Activated naive CD8-positive, alpha-beta T cell (primary cell): ENCODE results near the gene FCN3.
"Not testable (repeated sequence)": the region's sequence is repeated elsewhere in the genome, so short reads cannot be mapped to it uniquely, and the experiment has no call there.

Experiments
- H3K27ac Mint-ChIP-seq: one replicate; pipeline ENCODE4 v1.8.0; 2021; ENCODE audit warnings: mixed read lengths
- H3K27me3 Mint-ChIP-seq: one replicate; pipeline ENCODE4 v1.8.0; 2021; ENCODE audit warnings: mixed read lengths
- H3K36me3 Mint-ChIP-seq: one replicate; pipeline ENCODE4 v1.8.0; 2021; ENCODE audit warnings: mixed read lengths
- H3K4me1 Mint-ChIP-seq: one replicate; pipeline ENCODE4 v1.8.0; 2021; ENCODE audit warnings: low read depth, mixed read lengths
- H3K4me3 Mint-ChIP-seq: one replicate; pipeline ENCODE4 v1.8.0; 2021; ENCODE audit warnings: mild to moderate bottlenecking, mixed read lengths
- H3K9me3 Mint-ChIP-seq: one replicate; pipeline ENCODE4 v1.8.0; 2021; ENCODE audit warnings: low read depth, mixed read lengths

FCN3 gene

DNA sequence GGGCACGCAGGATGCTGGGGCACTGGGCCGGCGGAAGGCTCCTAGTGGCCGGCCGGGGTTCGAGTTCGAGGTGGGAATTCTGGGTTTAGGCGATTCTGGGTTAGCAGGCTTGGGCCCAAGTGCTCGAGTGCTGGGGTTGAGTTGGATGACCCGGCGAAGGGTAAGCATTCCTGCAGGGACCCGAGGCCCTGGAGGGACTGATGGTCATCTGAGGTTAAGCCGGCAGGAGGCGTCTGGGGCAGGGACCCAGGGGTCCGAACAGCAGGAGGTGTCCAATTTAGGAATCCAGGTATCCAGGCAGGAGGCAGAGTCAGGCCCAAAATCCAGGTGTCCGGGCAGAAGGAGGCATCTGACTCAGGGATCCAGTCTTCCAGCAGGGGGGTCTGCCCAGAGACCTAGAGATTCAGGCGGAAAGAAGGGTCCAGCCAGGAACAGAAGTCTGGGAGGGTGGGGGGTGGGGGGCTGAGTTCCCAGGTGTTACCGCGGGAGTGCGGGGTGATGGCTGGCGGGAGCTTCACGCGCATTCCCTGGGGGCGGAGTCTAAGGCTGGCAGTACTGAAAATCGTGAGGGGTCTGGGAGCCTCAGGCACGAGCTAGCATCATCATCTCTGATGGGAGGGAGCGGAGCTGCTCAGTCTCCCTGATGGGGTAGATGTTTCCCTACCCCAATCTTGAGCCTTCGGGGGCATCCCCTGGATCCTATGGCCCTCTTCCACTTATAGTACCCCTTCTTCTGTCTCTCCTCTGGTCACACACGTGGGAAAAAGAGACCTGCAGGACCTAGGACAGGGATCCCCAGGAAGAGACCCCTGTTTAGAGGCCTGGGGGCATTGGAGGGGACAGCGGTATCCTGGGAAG, 18.4 kb upstream of the FCN3 start:
- Mint-ChIP-seq H3K27me3 (no peaks in the 10 kb centered on the region), H3K27ac (peak overlapping the region; percentile 22), H3K4me1 (peaks cover 14% of the 10 kb centered on the region), H3K9me3 (no peaks in the 10 kb centered on the region), H3K36me3 (no peaks in the 10 kb centered on the region), H3K4me3 (peak overlapping the region; percentile 78)

DNA sequence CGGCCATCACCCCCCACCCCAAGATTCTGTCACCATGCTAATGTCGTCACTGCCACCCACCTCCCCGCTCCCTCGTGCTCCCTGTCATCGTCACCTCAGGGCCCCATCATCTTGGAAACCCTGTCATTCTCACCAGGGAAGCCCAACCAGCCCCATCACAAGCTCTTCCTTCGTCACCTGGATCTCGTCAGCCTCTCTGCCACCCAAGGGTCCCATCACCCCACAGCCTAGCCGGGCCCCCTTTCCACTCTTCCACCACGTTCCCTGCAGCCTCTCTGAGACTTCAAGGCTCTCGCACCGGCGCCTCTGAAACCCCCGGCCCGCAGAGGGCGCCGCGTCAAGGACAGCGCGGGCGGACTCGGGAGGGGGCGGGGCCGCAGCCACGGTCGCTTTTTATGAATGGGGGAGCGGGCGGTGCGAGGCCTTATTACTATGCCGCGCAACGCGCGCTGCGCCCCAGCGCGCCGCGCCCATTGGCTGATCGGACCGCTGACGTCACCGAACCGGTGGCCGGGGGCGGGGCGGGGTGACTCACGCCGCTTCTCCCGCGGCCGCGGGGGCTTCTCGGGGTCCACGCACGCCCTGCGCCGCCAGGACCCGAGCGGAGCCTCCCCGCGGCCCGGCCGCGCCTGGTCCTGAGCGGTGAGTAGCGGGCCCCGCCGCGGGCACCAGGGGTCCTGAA, 17.6 kb upstream of the FCN3 start, which contains the start of gene GPR3:
Gene GPR3 (plus strand): TSS at position 527 of the 682 bp plus-strand sequence. CDS start 1,177 bp downstream, outside the sequence.
- no peaks in the 10 kb centered on the region for H3K36me3 Mint-ChIP-seq
- peaks cover 14% of the 10 kb centered on the region for H3K4me1 Mint-ChIP-seq
- no peaks in the 10 kb centered on the region for H3K27me3 Mint-ChIP-seq
- peak within 1 kb of the TSS; percentile 92 for H3K4me3 Mint-ChIP-seq
- H3K9me3 Mint-ChIP-seq, result no peaks in the 10 kb centered on the region
- peak within 1 kb of the TSS; percentile 88 for H3K27ac Mint-ChIP-seq

- H3K27me3 Mint-ChIP-seq, result no peaks in the 10 kb centered on the region
- H3K4me1 Mint-ChIP-seq, result peaks cover 14% of the 10 kb centered on the region
- H3K9me3 Mint-ChIP-seq, result no peaks in the 10 kb centered on the region
These were observed 17.0 kb upstream of the FCN3 start for GRCh38 chr1:27391511-27392095.

GRCh38 chr1:27388337-27389005, 13.8 kb upstream of the FCN3 start:
- no peaks in the 10 kb centered on the region for H3K9me3 Mint-ChIP-seq
- no peaks in the 10 kb centered on the region for H3K27me3 Mint-ChIP-seq
- peak overlapping the region; percentile 5 for H3K4me3 Mint-ChIP-seq
- H3K4me1 Mint-ChIP-seq, result peaks cover 11% of the 10 kb centered on the region
- no peaks in the 10 kb centered on the region for H3K36me3 Mint-ChIP-seq
- no peak overlapping the region for H3K27ac Mint-ChIP-seq

More at GRCh38 chr1:27391511-27392095, 17.0 kb upstream of the FCN3 start:
- H3K27ac Mint-ChIP-seq, result peak overlapping the region; percentile 88
- peak overlapping the region; percentile 92 for H3K4me3 Mint-ChIP-seq
- H3K36me3 Mint-ChIP-seq, result no peaks in the 10 kb centered on the region

- H3K4me1 Mint-ChIP-seq, result not testable (repeated sequence)
These were observed 10.2 kb upstream of the FCN3 start for GRCh38 chr1:27384797-27385196.

DNA sequence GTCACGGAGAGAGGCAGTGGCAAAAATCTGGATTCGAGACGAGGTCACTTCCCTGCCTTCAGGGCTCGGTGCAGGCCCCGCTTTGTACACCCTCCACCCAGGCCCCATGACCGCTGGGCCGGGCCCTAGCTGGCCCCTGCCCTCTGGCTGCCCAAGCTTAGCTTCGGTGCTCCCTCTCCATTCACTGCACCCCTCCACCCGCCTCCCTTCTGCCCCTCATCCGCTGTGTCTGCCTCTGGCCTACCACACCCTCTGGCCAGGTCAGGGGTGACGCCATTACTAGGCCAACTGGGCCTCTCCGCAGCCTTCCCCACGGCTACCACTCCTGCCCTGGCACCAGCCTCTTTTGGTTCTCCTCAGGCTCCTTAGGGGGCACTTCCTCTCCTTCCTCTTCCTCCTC, 9.0 kb upstream of the FCN3 start:
- no peak overlapping the region for H3K4me3 Mint-ChIP-seq
- no peaks in the 10 kb centered on the region for H3K36me3 Mint-ChIP-seq
- no peaks in the 10 kb centered on the region for H3K9me3 Mint-ChIP-seq
- H3K4me1 Mint-ChIP-seq, result peaks cover 2% of the 10 kb centered on the region
- peaks cover 2% of the 10 kb centered on the region for H3K27me3 Mint-ChIP-seq
- H3K27ac Mint-ChIP-seq, result no peak overlapping the region

More at GRCh38 chr1:27384797-27385196, 10.2 kb upstream of the FCN3 start:
- not testable (repeated sequence) for H3K36me3 Mint-ChIP-seq, H3K27me3 Mint-ChIP-seq, H3K4me3 Mint-ChIP-seq, H3K9me3 Mint-ChIP-seq, H3K27ac Mint-ChIP-seq

- Mint-ChIP-seq H3K36me3 (no peaks in the 10 kb centered on the region), H3K4me3 (no peak within 1 kb of the TSS), H3K27me3 (peaks cover 2% of the 10 kb centered on the region), H3K4me1 (no peaks in the 10 kb centered on the region), H3K27ac (no peak within 1 kb of the TSS), H3K9me3 (no peaks in the 10 kb centered on the region)
These were observed 8.5 kb upstream of the FCN3 start, which contains the start of gene CD164L2 for GRCh38 chr1:27383039-27383605. Gene CD164L2, minus strand, starts transcription at chr1:27383333. Its CDS starts 94 bp downstream, at chr1:27383239.

DNA sequence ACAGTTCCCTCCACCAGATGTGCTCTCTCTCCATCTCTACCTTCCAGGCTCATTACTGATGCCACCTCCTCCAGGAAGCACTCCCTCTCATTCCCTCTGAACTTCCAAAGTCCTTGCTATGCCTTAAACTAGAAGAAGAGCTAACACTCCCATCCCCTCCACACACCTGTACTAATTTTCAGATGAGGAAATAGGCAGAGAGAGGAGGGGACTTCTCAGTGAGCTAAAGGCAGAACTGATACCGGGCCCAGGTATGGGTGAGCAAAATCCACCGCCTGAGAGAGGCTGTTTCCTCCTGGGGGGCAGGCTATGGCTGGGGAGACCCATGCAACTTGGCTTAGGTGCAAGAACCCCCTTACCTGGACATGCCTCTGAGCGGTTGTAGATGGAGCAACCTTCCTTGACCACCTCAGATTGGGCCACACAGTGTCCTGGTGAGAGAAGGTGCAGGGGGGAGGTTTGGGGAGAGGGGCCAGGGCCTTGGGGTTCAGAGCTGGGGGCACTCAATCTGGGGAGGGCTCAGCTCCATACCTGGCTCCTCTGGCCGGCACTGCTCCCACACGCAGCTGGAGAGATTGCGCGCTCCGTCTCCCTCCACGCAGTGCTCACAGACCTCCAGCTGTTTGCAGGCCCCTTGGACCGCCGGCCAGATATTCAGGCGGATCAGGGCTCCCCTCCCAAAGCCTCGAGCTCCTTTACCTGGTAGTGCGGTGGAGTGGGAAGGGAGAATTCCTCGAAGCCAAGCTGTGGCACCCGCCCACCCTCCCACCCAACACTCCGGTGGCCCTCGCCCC, 7.5 kb upstream of the FCN3 start:
- Mint-ChIP-seq H3K27ac (no peak overlapping the region), H3K36me3 (no peaks in the 10 kb centered on the region), H3K27me3 (peaks cover 2% of the 10 kb centered on the region), H3K9me3 (no peaks in the 10 kb centered on the region), H3K4me1 (no peaks in the 10 kb centered on the region), H3K4me3 (no peak overlapping the region)

- Mint-ChIP-seq H3K4me1 (no peaks in the 10 kb centered on the region), H3K36me3 (no peaks in the 10 kb centered on the region), H3K27me3 (peaks cover 2% of the 10 kb centered on the region), H3K27ac (no peak overlapping the region), H3K9me3 (no peaks in the 10 kb centered on the region), H3K4me3 (no peak overlapping the region)
These were observed 6.4 kb upstream of the FCN3 start for GRCh38 chr1:27380766-27381733.

DNA sequence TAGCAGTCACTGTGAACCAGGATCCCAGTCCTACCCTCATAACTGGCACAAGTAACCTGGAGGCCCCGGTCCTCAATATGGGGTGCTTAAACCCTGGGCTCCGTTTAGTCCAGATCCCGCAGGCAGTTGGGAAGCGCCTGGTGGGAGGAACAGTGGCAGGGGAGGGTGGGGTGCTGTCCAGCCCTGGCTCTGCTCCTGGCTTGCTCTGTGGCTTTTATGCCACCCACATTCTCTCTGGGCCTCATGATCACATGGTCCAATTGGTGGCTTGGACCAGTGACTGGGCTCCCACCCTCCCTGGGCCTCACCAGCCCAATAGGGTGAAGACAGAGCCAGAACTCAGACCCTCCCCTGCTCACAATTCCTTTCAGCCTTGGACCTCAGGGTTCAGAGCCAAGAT, 5.6 kb upstream of the FCN3 start:
- H3K4me1 Mint-ChIP-seq, result no peaks in the 10 kb centered on the region
- no peak overlapping the region for H3K27ac Mint-ChIP-seq
- no peaks in the 10 kb centered on the region for H3K9me3 Mint-ChIP-seq
- H3K36me3 Mint-ChIP-seq, result no peaks in the 10 kb centered on the region
- peaks cover 2% of the 10 kb centered on the region for H3K27me3 Mint-ChIP-seq
- H3K4me3 Mint-ChIP-seq, result no peak overlapping the region

GRCh38 chr1:27379564-27380122, 5.0 kb upstream of the FCN3 start:
- no peaks in the 10 kb centered on the region for H3K36me3 Mint-ChIP-seq
- H3K27me3 Mint-ChIP-seq, result peaks cover 2% of the 10 kb centered on the region
- H3K27ac Mint-ChIP-seq, result no peak overlapping the region
- H3K9me3 Mint-ChIP-seq, result no peaks in the 10 kb centered on the region
- no peaks in the 10 kb centered on the region for H3K4me1 Mint-ChIP-seq
- no peak overlapping the region for H3K4me3 Mint-ChIP-seq

GRCh38 chr1:27377760-27378495, 3.3 kb upstream of the FCN3 start:
- Mint-ChIP-seq H3K4me3 (no peak overlapping the region), H3K27ac (no peak overlapping the region), H3K4me1 (no peaks in the 10 kb centered on the region), H3K9me3 (no peaks in the 10 kb centered on the region), H3K27me3 (peaks cover 2% of the 10 kb centered on the region), H3K36me3 (no peaks in the 10 kb centered on the region)
